OCI-LY3 (cell line): ENCODE results near the gene LIPM.

Experiments
- H2AFZ ChIP-seq: fragments of 200-600, 300-600 bp; shearing (Covaris generic); 2 replicates; pipeline ENCODE4 v1.6.0; 2014; ENCODE audit warnings: antibody characterized with exemption, low read depth, low read length
- H3K27ac ChIP-seq: fragments of 200-600, 300-600 bp; sonication (generic); 2 replicates; pipeline ENCODE4 v1.5.1; 2014; ENCODE audit warnings: mild to moderate bottlenecking, low read length, moderate library complexity, mixed read lengths
- H3K27me3 ChIP-seq: fragments of 200-600, 300-600 bp; sonication (generic); 2 replicates; pipeline ENCODE4 v1.6.1; 2014; ENCODE audit warnings: low read depth, low read length, mixed read lengths
- H3K36me3 ChIP-seq: fragments of 200-600, 300-600 bp; sonication (generic); replicated peaks from 2 replicates; pipeline ENCODE3; 2014; ENCODE audit warnings: low read depth, low read length, mixed read lengths
- H3K4me1 ChIP-seq: fragments of 300-600, 200-600 bp; sonication (generic); 2 replicates; pipeline ENCODE4 v1.6.1; 2014; ENCODE audit warnings: low read length, mixed read lengths
- H3K4me2 ChIP-seq: fragments of 200-600, 300-600 bp; sonication (generic); 2 replicates; pipeline ENCODE4 v1.6.1; 2014; ENCODE audit warnings: low read length, mixed read lengths
- H3K4me3 ChIP-seq: fragments of 300-600, 200-600 bp; sonication (generic); 2 replicates; pipeline ENCODE4 v1.5.1; 2014; ENCODE audit warnings: antibody characterized with exemption, mild to moderate bottlenecking, low read length, moderate library complexity
- H3K79me2 ChIP-seq: fragments of 300-600, 200-600 bp; shearing (Covaris generic); 2 replicates; pipeline ENCODE4 v1.6.1; 2014; ENCODE audit warnings: mild to moderate bottlenecking, low read length, mixed read lengths
- H3K9ac ChIP-seq: fragments of 300-600, 200-600 bp; shearing (Covaris generic); 2 replicates; pipeline ENCODE4 v1.6.0; 2014; ENCODE audit warnings: mild to moderate bottlenecking, low read length, moderate library complexity
- H3K9me3 ChIP-seq: fragments of 200-600, 300-600 bp; shearing (Covaris generic); 2 replicates; pipeline ENCODE4 v1.6.1; 2014; ENCODE audit warnings: low read length, mixed read lengths; ENCODE audit not compliant: insufficient read depth
- H4K20me1 ChIP-seq: fragments of 200-600, 300-600 bp; sonication (generic); 2 replicates; pipeline ENCODE4 v1.6.1; 2016; ENCODE audit warnings: low read length, mixed read lengths; ENCODE audit not compliant: insufficient read depth
- EZH2phosphoT487 ChIP-seq: fragments of 200-600 bp; shearing (Covaris generic); IDR thresholded peaks from 2 replicates; pipeline ENCODE4 v1.6.1; 2018; ENCODE audit warnings: antibody characterized with exemption, mixed run types, low read depth
- TF ChIP-seq, protein P1 (sequence below): fragments of 200-600, 300-600 bp; sonication (generic); IDR thresholded peaks from 2 replicates; pipeline ENCODE4 v1.5.1; 2014; ENCODE audit warnings: antibody characterized with exemption, low read length, low read depth

The LIPM gene

GRCh38 chr10:88828310-88828709 lies 25.8 kb downstream of the LIPM start:
- H3K4me3 ChIP-seq: no peak overlapping the region
- peaks cover 17% of the 10 kb centered on the region for H3K4me1 ChIP-seq
- H3K4me2 ChIP-seq: no peak overlapping the region
- H3K9me3 ChIP-seq: no peaks in the 10 kb centered on the region
- H3K9ac ChIP-seq: no peak overlapping the region
- no peaks in the 10 kb centered on the region for H3K27me3 ChIP-seq
- H3K36me3 ChIP-seq: no peaks in the 10 kb centered on the region
- no peak for TF ChIP-seq EZH2phosphoT487
- no peak overlapping the region for H3K27ac ChIP-seq
- no peak overlapping the region for H2AFZ ChIP-seq
- no peaks in the 10 kb centered on the region for H3K79me2 ChIP-seq
- no peaks in the 10 kb centered on the region for H4K20me1 ChIP-seq

DNA sequence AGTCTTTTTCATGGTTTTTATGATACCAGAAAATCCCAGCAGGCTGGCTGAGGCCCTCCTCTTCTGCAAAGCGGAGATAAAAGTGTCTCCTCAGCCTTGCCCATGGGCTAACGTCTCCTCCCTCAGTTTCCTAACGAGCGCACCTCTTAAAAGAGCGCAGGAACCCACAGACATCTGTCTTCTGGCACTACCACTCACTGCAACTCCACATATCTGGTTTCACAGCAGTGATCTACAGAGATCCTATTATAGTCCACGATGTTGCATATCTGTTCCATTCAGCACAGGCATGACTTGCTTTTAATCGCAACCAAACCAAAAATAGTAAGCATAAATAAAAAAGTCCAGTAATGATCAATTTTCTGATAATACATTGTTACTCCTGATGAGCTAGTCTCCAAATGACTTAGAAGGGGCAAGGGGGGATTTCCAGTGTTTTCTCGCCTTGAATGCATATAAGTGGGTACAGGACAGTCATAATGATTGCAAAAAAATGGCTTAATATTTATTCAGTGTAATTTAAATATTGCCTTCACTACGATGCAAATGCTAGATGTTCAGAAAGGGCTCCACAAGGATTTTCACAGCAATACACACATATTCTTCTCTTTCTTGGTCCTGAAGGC lies 28.2 kb downstream of the LIPM start:
- H2AFZ ChIP-seq: peak overlapping the region; percentile 31; the same call in 1 of the 2 replicates
- peaks cover 17% of the 10 kb centered on the region for H3K4me1 ChIP-seq
- H3K36me3 ChIP-seq: no peaks in the 10 kb centered on the region
- H3K27ac ChIP-seq: no peak overlapping the region
- no peak for TF ChIP-seq EZH2phosphoT487
- TF ChIP-seq, protein P1, sequence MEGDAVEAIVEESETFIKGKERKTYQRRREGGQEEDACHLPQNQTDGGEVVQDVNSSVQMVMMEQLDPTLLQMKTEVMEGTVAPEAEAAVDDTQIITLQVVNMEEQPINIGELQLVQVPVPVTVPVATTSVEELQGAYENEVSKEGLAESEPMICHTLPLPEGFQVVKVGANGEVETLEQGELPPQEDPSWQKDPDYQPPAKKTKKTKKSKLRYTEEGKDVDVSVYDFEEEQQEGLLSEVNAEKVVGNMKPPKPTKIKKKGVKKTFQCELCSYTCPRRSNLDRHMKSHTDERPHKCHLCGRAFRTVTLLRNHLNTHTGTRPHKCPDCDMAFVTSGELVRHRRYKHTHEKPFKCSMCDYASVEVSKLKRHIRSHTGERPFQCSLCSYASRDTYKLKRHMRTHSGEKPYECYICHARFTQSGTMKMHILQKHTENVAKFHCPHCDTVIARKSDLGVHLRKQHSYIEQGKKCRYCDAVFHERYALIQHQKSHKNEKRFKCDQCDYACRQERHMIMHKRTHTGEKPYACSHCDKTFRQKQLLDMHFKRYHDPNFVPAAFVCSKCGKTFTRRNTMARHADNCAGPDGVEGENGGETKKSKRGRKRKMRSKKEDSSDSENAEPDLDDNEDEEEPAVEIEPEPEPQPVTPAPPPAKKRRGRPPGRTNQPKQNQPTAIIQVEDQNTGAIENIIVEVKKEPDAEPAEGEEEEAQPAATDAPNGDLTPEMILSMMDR: no peak
- H3K9me3 ChIP-seq: no peaks in the 10 kb centered on the region
- H3K27me3 ChIP-seq: no peaks in the 10 kb centered on the region
- H3K4me2 ChIP-seq: peak overlapping the region; percentile 91
- peak overlapping the region; percentile 53 for H3K4me3 ChIP-seq
- H3K79me2 ChIP-seq: no peaks in the 10 kb centered on the region
- H4K20me1 ChIP-seq: no peaks in the 10 kb centered on the region
- H3K9ac ChIP-seq: no peak overlapping the region

- Histone ChIP-seq H2AFZ (no peak overlapping the region), H4K20me1 (no peaks in the 10 kb centered on the region), H3K36me3 (no peaks in the 10 kb centered on the region), H3K4me1 (peaks cover 27% of the 10 kb centered on the region), H3K4me2 (peak overlapping the region; percentile 91), H3K27ac (no peak overlapping the region), H3K27me3 (no peaks in the 10 kb centered on the region), H3K9me3 (no peaks in the 10 kb centered on the region), H3K9ac (no peak overlapping the region), H3K79me2 (no peaks in the 10 kb centered on the region), H3K4me3 (peak overlapping the region; percentile 53)
- no peak for TF ChIP-seq EZH2phosphoT487
- TF ChIP-seq, protein P1: no peak
These were observed 29.2 kb downstream of the LIPM start for GRCh38 chr10:88831709-88832108.

- no peak overlapping the region for H3K9ac ChIP-seq
- H3K27ac ChIP-seq: no peak overlapping the region
- no peak for TF ChIP-seq EZH2phosphoT487
- TF ChIP-seq, protein P1: no peak
- peaks cover 33% of the 10 kb centered on the region for H3K4me1 ChIP-seq
- H4K20me1 ChIP-seq: no peaks in the 10 kb centered on the region
- no peaks in the 10 kb centered on the region for H3K27me3 ChIP-seq
- no peak overlapping the region for H3K4me3 ChIP-seq
- no peaks in the 10 kb centered on the region for H3K9me3 ChIP-seq
- H2AFZ ChIP-seq: no peak overlapping the region
- H3K4me2 ChIP-seq: no peak overlapping the region
- no peaks in the 10 kb centered on the region for H3K36me3 ChIP-seq
- no peaks in the 10 kb centered on the region for H3K79me2 ChIP-seq
These were observed 29.8 kb downstream of the LIPM start for GRCh38 chr10:88832376-88832775.
